ENCODE measurements around the gene GLIS1.

GRCh38 chr1:53510215-53510614, 228.7 kb downstream of the GLIS1 start:
- TF ChIP-seq, protein P1, sequence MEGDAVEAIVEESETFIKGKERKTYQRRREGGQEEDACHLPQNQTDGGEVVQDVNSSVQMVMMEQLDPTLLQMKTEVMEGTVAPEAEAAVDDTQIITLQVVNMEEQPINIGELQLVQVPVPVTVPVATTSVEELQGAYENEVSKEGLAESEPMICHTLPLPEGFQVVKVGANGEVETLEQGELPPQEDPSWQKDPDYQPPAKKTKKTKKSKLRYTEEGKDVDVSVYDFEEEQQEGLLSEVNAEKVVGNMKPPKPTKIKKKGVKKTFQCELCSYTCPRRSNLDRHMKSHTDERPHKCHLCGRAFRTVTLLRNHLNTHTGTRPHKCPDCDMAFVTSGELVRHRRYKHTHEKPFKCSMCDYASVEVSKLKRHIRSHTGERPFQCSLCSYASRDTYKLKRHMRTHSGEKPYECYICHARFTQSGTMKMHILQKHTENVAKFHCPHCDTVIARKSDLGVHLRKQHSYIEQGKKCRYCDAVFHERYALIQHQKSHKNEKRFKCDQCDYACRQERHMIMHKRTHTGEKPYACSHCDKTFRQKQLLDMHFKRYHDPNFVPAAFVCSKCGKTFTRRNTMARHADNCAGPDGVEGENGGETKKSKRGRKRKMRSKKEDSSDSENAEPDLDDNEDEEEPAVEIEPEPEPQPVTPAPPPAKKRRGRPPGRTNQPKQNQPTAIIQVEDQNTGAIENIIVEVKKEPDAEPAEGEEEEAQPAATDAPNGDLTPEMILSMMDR (conservative IDR thresholded peaks at IDR 0.05) = no peak
- TF ChIP-seq EZH2 (IDR thresholded peaks at IDR 0.05; ENCODE audit: low read depth) = no peak

Measured in PC-9 (cell line).